HEK293 (cell line): ENCODE measurements around the gene JAK3.

ENCODE experiments used
- BCL11A ChIP-seq: fragments of 450-650 bp; formaldehyde crosslinking; IDR thresholded peaks from 2 replicates; pipeline ENCODE4 v1.5.1; 2016; ENCODE audit warnings: low read depth, missing biosample characterization, missing genetic modification characterization
- CTCF ChIP-seq: fragments of 450-650 bp; formaldehyde crosslinking; IDR thresholded peaks from 2 replicates; pipeline ENCODE4 v1.5.1; 2016; ENCODE audit warnings: missing biosample characterization, missing genetic modification characterization
- GLIS2 ChIP-seq: fragments of 450-650 bp; formaldehyde crosslinking; IDR thresholded peaks from 2 replicates; pipeline ENCODE4 v1.5.1; 2016; ENCODE audit warnings: missing biosample characterization, missing genetic modification characterization
- OVOL3 ChIP-seq: fragments of 450-650 bp; formaldehyde crosslinking; IDR thresholded peaks from 2 replicates; pipeline ENCODE4 v1.5.1; 2016; ENCODE audit warnings: missing biosample characterization, missing genetic modification characterization
- WT1 ChIP-seq: fragments of 450-650 bp; formaldehyde crosslinking; IDR thresholded peaks from 2 replicates; pipeline ENCODE4 v1.5.1; 2016; ENCODE audit warnings: missing biosample characterization, missing genetic modification characterization
- YY1 ChIP-seq: fragments of 450-650 bp; formaldehyde crosslinking; IDR thresholded peaks from 2 replicates; pipeline ENCODE4 v1.5.1; 2018; ENCODE audit warnings: missing biosample characterization, missing genetic modification characterization
- ZBTB10 ChIP-seq: fragments of 450-650 bp; formaldehyde crosslinking; IDR thresholded peaks from 2 replicates; pipeline ENCODE4 v1.5.1; 2016; ENCODE audit warnings: missing biosample characterization, missing genetic modification characterization
- ZNF776 ChIP-seq: fragments of 450-650 bp; formaldehyde crosslinking; IDR thresholded peaks from 2 replicates; pipeline ENCODE4 v1.5.0; 2017; ENCODE audit warnings: missing biosample characterization, missing genetic modification characterization, borderline replicate concordance

GRCh38 chr19:17805427-17805826 is 42.4 kb downstream of the JAK3 start:
- TF ChIP-seq CTCF (tag by site-specific recombination): no peak
- no peak for TF ChIP-seq YY1 (tag by site-specific recombination)
- TF ChIP-seq OVOL3 (tag by site-specific recombination): no peak
- no peak for TF ChIP-seq GLIS2
- TF ChIP-seq BCL11A: no peak
- TF ChIP-seq ZNF776 (tag by site-specific recombination): no peak
- no peak for TF ChIP-seq ZBTB10 (tag by site-specific recombination)
- TF ChIP-seq WT1 (tag by site-specific recombination): no peak
